Panc1 (cell line): Measurements from ENCODE around the gene NHLRC2. TPM values are rescaled to one million over a fixed set of nuclear protein-coding genes. Genes with fewer than 3 reads are reported as not detected.

Experiments used
- ATAC-seq: fragments of 200-7000 bp; cut with Tn5 transposase; 2 replicates; pipeline ENCODE4 v1.9.1; 2020; ENCODE audit warnings: mild to moderate bottlenecking, moderate library complexity
- BruUV-seq: library from RNA; stranded (reverse); fragments of 400-500 nt; replicated peaks from 2 replicates; lab custom pipeline; 2021; lab: Mats Ljungman, UMichigan
- CTCF ChIA-PET: fragments of 300-600 bp; sonication (Branson Sonifier 250); formaldehyde crosslinking; loops from one replicate; lab custom pipeline; 2022; ENCODE audit warnings: antibody characterized with exemption; lab: Charles Lee
- POLR2A ChIA-PET: fragments of 300-600 bp; sonication (Branson Sonifier 250); formaldehyde crosslinking; loops from one replicate; lab custom pipeline; 2022; ENCODE audit warnings: antibody characterized with exemption; lab: Charles Lee
- DNase-seq: peaks from one replicate; pipeline ENCODE4 v3.0.0-alpha.2; 2010; ENCODE audit warnings: low read depth, low spot score
- H3K27ac ChIP-seq: 2 replicates; pipeline ENCODE4 v1.5.1; 2011; ENCODE audit warnings: mild to moderate bottlenecking, low read length, inconsistent platforms
- H3K27me3 ChIP-seq: fragments of 200-500 bp; sonication (Bioruptor generic); 2 replicates; pipeline ENCODE4 v1.6.0; 2014; ENCODE audit warnings: low read length, inconsistent platforms; ENCODE audit not compliant: control insufficient read depth, insufficient read depth
- H3K36me3 ChIP-seq: fragments of 200-500 bp; sonication (Bioruptor generic); 2 replicates; pipeline ENCODE4 v1.5.1; 2014; ENCODE audit warnings: inconsistent platforms, mild to moderate bottlenecking, low read length, moderate library complexity; ENCODE audit not compliant: control insufficient read depth, insufficient read depth
- H3K4me1 ChIP-seq: 2 replicates; pipeline ENCODE4 v1.5.1; 2011; ENCODE audit warnings: inconsistent platforms, mild to moderate bottlenecking, low read length, moderate library complexity; ENCODE audit not compliant: control insufficient read depth, insufficient read depth
- H3K4me3 ChIP-seq, 2 experiments: 2 replicates each; pipeline ENCODE4 v1.5.1; 2011 to 2012; ENCODE audit warnings: low read depth in 2 of 2, low read length in 2 of 2, mild to moderate bottlenecking in 2 of 2, inconsistent platforms in 1 of 2, moderate library complexity in 1 of 2
- H3K9me3 ChIP-seq: fragments of 200-500 bp; sonication (Bioruptor generic); 2 replicates; pipeline ENCODE4 v1.5.1; 2014; ENCODE audit warnings: low read depth, mild to moderate bottlenecking, inconsistent platforms, low read length, moderate library complexity; ENCODE audit not compliant: control insufficient read depth, insufficient read depth
- CTCF ChIP-seq: fragments of 450-650 bp; IDR thresholded peaks from 2 replicates; pipeline ENCODE4 v1.5.1; 2017; ENCODE audit warnings: mild to moderate bottlenecking
- POLR2AphosphoS5 ChIP-seq: IDR thresholded peaks from 2 replicates; pipeline ENCODE4 v1.6.1; 2012; ENCODE audit warnings: mild to moderate bottlenecking, low read depth, low read length, moderate library complexity
- SIN3A ChIP-seq: IDR thresholded peaks from 2 replicates; pipeline ENCODE4 v1.6.1; 2012; ENCODE audit warnings: low read depth, mild to moderate bottlenecking, low read length, moderate library complexity, borderline replicate concordance; ENCODE audit not compliant: insufficient read depth
- TCF7L2 ChIP-seq: IDR thresholded peaks from 2 replicates; pipeline ENCODE4 v1.6.1; 2011; ENCODE audit warnings: mild to moderate bottlenecking, low read depth, low read length, inconsistent platforms
- in situ Hi-C: cut with HindIII; loops from 2 replicates; pipeline ENCODE4 v1.10.0; 2016; ENCODE audit warnings: low sequenced_read_pairs, low pct_unique_long_range_greater_than_20kb
- intact Hi-C: fragments of 100-400 bp; cut with micrococcal nuclease; formaldehyde crosslinking; loops from one replicate; pipeline ENCODE4 v1.10.0; 2022; ENCODE audit not compliant: unreplicated experiment
- total RNA-seq: library from RNA; stranded (reverse); gene quantifications from one replicate; pipeline ENCODE4 v1.2.1, GENCODE V29; 2021; ENCODE audit not compliant: unreplicated experiment
- TF ChIP-seq, protein P1 (sequence below), 2 experiments: IDR thresholded peaks; 2 replicates each; pipeline ENCODE4 v1.6.1; 2011 to 2012; ENCODE audit warnings: low read depth in 2 of 2, control low read depth in 1 of 2, low read length in 1 of 2, mild to moderate bottlenecking in 1 of 2, moderate library complexity in 1 of 2; ENCODE audit not compliant: insufficient read depth in 1 of 2

The NHLRC2 gene
- total RNA-seq, 1 experiment from 2014 or later = 47.3 TPM

DNA sequence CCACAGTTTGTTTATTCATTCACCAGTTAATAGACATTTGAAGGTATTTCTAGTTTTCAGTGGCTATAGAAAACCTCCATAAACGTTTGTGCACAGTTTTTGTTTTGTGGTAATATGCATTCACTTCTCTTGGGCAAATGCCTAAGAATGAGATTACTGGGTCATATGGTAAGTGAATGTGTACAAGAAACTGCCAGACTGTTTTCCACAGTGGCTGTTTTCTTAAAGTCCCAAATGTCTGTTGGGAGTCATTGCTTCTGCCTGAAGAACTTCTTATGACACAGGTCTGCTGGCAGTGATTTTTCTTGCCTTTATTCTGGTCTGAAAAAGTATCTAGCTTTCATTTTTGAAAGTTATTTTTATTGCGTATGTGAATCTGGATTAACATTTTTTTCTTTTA, 35.5 kb downstream of the NHLRC2 start:
- TF ChIP-seq, protein P1, sequence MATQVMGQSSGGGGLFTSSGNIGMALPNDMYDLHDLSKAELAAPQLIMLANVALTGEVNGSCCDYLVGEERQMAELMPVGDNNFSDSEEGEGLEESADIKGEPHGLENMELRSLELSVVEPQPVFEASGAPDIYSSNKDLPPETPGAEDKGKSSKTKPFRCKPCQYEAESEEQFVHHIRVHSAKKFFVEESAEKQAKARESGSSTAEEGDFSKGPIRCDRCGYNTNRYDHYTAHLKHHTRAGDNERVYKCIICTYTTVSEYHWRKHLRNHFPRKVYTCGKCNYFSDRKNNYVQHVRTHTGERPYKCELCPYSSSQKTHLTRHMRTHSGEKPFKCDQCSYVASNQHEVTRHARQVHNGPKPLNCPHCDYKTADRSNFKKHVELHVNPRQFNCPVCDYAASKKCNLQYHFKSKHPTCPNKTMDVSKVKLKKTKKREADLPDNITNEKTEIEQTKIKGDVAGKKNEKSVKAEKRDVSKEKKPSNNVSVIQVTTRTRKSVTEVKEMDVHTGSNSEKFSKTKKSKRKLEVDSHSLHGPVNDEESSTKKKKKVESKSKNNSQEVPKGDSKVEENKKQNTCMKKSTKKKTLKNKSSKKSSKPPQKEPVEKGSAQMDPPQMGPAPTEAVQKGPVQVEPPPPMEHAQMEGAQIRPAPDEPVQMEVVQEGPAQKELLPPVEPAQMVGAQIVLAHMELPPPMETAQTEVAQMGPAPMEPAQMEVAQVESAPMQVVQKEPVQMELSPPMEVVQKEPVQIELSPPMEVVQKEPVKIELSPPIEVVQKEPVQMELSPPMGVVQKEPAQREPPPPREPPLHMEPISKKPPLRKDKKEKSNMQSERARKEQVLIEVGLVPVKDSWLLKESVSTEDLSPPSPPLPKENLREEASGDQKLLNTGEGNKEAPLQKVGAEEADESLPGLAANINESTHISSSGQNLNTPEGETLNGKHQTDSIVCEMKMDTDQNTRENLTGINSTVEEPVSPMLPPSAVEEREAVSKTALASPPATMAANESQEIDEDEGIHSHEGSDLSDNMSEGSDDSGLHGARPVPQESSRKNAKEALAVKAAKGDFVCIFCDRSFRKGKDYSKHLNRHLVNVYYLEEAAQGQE (IDR thresholded peaks at IDR 0.05; ENCODE audit: insufficient read depth in 1 of 2, low read depth in 2 of 2, low read length in 1 of 2) = no peak
- TF ChIP-seq SIN3A (no peak), CTCF (no peak), POLR2AphosphoS5 (no peak), TCF7L2 (no peak)
- Histone ChIP-seq H3K4me1 (0 out of 2 replicates have a peak, but pooled peaks cover 3% of the 10 kb centered on the region), H3K27me3 (no peaks in the 10 kb centered on the region), H3K27ac (no peak overlapping the region; the same call in 1 of the 2 replicates), H3K4me3 (no peak overlapping the region), H3K36me3 (no peaks in the 10 kb centered on the region; the same call in 1 of the 2 replicates), H3K9me3 (no peaks in the 10 kb centered on the region)
- no TSS peak for BruUV-seq
- POLR2A ChIA-PET = no interaction called here
- no peak for ATAC-seq
- CTCF ChIA-PET = no interaction called here
- in situ Hi-C loops = no loop called here
- DNase-seq = no peak
- intact Hi-C loops = no loop called here

GRCh38 chr10:113890769-113891168, 36.3 kb downstream of the NHLRC2 start:
- TF ChIP-seq SIN3A = no peak
- no peak for TF ChIP-seq TCF7L2
- no peak for TF ChIP-seq CTCF
- TF ChIP-seq POLR2AphosphoS5 = no peak
- TF ChIP-seq, protein P1 (IDR thresholded peaks at IDR 0.05; ENCODE audit: insufficient read depth in 1 of 2, low read depth in 2 of 2, low read length in 1 of 2) = no peak
- intact Hi-C loops (no loop called here), in situ Hi-C loops (no loop called here)
- no peak for DNase-seq
- no peaks in the 10 kb centered on the region for H3K27me3 ChIP-seq
- no peaks in the 10 kb centered on the region; the same call in 1 of the 2 replicates for H3K36me3 ChIP-seq
- POLR2A ChIA-PET = interaction anchor here (0.5 kb wide), 1 partner anchor 151 kb away, joined by 3 read pairs; no protein-coding TSS in a partner anchor
- no peak for ATAC-seq
- no TSS peak for BruUV-seq
- H3K4me1 ChIP-seq = 0 out of 2 replicates have a peak, but pooled peaks cover 3% of the 10 kb centered on the region
- H3K27ac ChIP-seq = no peak overlapping the region
- no peaks in the 10 kb centered on the region for H3K9me3 ChIP-seq
- H3K4me3 ChIP-seq = no peak overlapping the region
- CTCF ChIA-PET = interaction anchor here (0.9 kb wide), 1 partner anchor 186 kb away, joined by 4 read pairs; no protein-coding TSS in a partner anchor
